Activated T-cell treated with anti-CD3 and anti-CD28 coated beads, Interleukin-2, amount 50 U/mL, for 48 hours (primary cell): ENCODE measurements around the gene PIGT.

Experiments
- DNase-seq, 2 experiments: peaks; one replicate each; pipeline ENCODE4 v3.0.0-alpha.2; 2020

Gene PIGT

GRCh38 chr20:45402946-45403345 is 13.0 kb upstream of the PIGT start:
- DNase-seq = no peak

- DNase-seq = no peak
Observed at GRCh38 chr20:45404438-45404837, 11.5 kb upstream of the PIGT start.

GRCh38 chr20:45405571-45406259 is 10.2 kb upstream of the PIGT start:
- DNase-seq = peak in 1 of 2 experiments; percentile 62

- peak; percentile 55 to 67 for DNase-seq
Observed at GRCh38 chr20:45406260-45407066, 9.5 kb upstream of the PIGT start.

GRCh38 chr20:45407067-45407745 is 8.7 kb upstream of the PIGT start:
- DNase-seq = peak; percentile 37 to 47

GRCh38 chr20:45407783-45408645 is 7.9 kb upstream of the PIGT start, which contains the start of gene DBNDD2:
Gene DBNDD2, plus strand, starts transcription at chr20:45408289. Its CDS starts 179 bp downstream, at chr20:45408468.
- DNase-seq = no peak

- no peak for DNase-seq
Observed at GRCh38 chr20:45408646-45409213, 7.2 kb upstream of the PIGT start.

GRCh38 chr20:45409521-45410272 is 6.2 kb upstream of the PIGT start:
- DNase-seq = no peak

GRCh38 chr20:45410887-45411286 is 5.1 kb upstream of the PIGT start:
- DNase-seq = no peak

GRCh38 chr20:45412653-45413052 is 3.3 kb upstream of the PIGT start:
- DNase-seq = no peak

- DNase-seq = no peak
Observed at GRCh38 chr20:45413479-45413878, 2.5 kb upstream of the PIGT start.

GRCh38 chr20:45416917-45417316 is 976 bp downstream of the PIGT start:
- no peak for DNase-seq

GRCh38 chr20:45419188-45420091 is 3.5 kb downstream of the PIGT start:
- DNase-seq = peak; percentile 34 to 37

- DNase-seq = no peak
Observed at GRCh38 chr20:45420125-45420524, 4.2 kb downstream of the PIGT start.

- no peak for DNase-seq
Observed at GRCh38 chr20:45423700-45424099, 7.8 kb downstream of the PIGT start.

GRCh38 chr20:45425561-45425960 is 9.6 kb downstream of the PIGT start:
- no peak for DNase-seq

GRCh38 chr20:45426320-45427016 is 10.5 kb downstream of the PIGT start:
- no peak for DNase-seq

- no peak for DNase-seq
Observed at GRCh38 chr20:45427236-45428149, 11.6 kb downstream of the PIGT start.

- DNase-seq = no peak
Observed at GRCh38 chr20:45429618-45430017, 13.7 kb downstream of the PIGT start.
